CD4-positive, alpha-beta T cell treated with Interleukin-4 for 4 hours (primary cell): ENCODE data around the gene ERBB4.
"Not testable (repeated sequence)": the region's sequence is repeated elsewhere in the genome, so short reads cannot be mapped to it uniquely, and the experiment has no call there.

Experiments used
- DNase-seq: peaks from one replicate; pipeline ENCODE4 v3.0.0-alpha.2; 2020

The ERBB4 gene

GRCh38 chr2:212193803-212194202, 344.8 kb downstream of the ERBB4 start:
- DNase-seq, result no peak

- no peak for DNase-seq
Measured at GRCh38 chr2:212193056-212193455, 345.5 kb downstream of the ERBB4 start.

- not testable (repeated sequence) for DNase-seq
Measured at GRCh38 chr2:212191438-212191837, 347.2 kb downstream of the ERBB4 start.

GRCh38 chr2:212186166-212186565, 352.4 kb downstream of the ERBB4 start:
- no peak for DNase-seq

GRCh38 chr2:212181646-212182045, 357.0 kb downstream of the ERBB4 start:
- no peak for DNase-seq

GRCh38 chr2:212180408-212181083, 358.1 kb downstream of the ERBB4 start:
- DNase-seq, result no peak

- no peak for DNase-seq
Measured at GRCh38 chr2:212177724-212178123, 360.9 kb downstream of the ERBB4 start.

- no peak for DNase-seq
Measured at GRCh38 chr2:212176151-212176550, 362.5 kb downstream of the ERBB4 start.

- no peak for DNase-seq
Measured at GRCh38 chr2:212173756-212174510, 364.7 kb downstream of the ERBB4 start.

GRCh38 chr2:212173331-212173730, 365.3 kb downstream of the ERBB4 start:
- no peak for DNase-seq

GRCh38 chr2:212170382-212170781, 368.2 kb downstream of the ERBB4 start:
- no peak for DNase-seq

- no peak for DNase-seq
Measured at GRCh38 chr2:212158081-212158480, 380.5 kb downstream of the ERBB4 start.

- no peak for DNase-seq
Measured at GRCh38 chr2:212157012-212157411, 381.6 kb downstream of the ERBB4 start.

- no peak for DNase-seq
Measured at GRCh38 chr2:212156088-212156487, 382.5 kb downstream of the ERBB4 start.

GRCh38 chr2:212154477-212154878, 384.1 kb downstream of the ERBB4 start:
- no peak for DNase-seq

GRCh38 chr2:212153923-212154322, 384.7 kb downstream of the ERBB4 start:
- no peak for DNase-seq

- no peak for DNase-seq
Measured at GRCh38 chr2:212147921-212148513, 390.6 kb downstream of the ERBB4 start.

GRCh38 chr2:212146416-212146815, 392.2 kb downstream of the ERBB4 start:
- no peak for DNase-seq

GRCh38 chr2:212145121-212145520, 393.5 kb downstream of the ERBB4 start:
- DNase-seq, result no peak

GRCh38 chr2:212142631-212143030, 396.0 kb downstream of the ERBB4 start:
- DNase-seq, result no peak

- DNase-seq, result no peak
Measured at GRCh38 chr2:212141499-212141898, 397.1 kb downstream of the ERBB4 start.

GRCh38 chr2:212136216-212136795, 402.3 kb downstream of the ERBB4 start:
- DNase-seq, result no peak

- DNase-seq, result no peak
Measured at GRCh38 chr2:212135739-212136138, 402.9 kb downstream of the ERBB4 start.

GRCh38 chr2:212133337-212133736, 405.3 kb downstream of the ERBB4 start:
- DNase-seq, result no peak
